Measurements from ENCODE around the gene PPFIA2.

DNA sequence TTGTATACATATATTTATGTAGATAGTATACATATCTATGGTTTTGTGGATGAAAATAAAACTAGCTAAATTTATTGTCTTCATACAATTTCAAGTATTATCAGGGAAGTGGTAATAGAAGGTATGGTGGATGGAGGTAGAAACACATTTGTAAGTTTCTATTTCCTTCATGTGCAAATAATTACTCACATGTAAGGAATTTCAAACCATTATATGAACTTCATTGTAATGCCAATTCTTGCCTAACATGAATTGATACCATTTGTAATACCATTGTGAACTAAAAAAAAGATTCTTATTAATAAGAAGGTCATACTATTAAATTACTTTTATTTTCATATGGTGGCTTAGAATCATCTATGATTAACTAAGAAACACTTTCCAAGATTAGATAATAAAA is 20.1 kb upstream of the PPFIA2 start:
- TF ChIP-seq, protein P1, sequence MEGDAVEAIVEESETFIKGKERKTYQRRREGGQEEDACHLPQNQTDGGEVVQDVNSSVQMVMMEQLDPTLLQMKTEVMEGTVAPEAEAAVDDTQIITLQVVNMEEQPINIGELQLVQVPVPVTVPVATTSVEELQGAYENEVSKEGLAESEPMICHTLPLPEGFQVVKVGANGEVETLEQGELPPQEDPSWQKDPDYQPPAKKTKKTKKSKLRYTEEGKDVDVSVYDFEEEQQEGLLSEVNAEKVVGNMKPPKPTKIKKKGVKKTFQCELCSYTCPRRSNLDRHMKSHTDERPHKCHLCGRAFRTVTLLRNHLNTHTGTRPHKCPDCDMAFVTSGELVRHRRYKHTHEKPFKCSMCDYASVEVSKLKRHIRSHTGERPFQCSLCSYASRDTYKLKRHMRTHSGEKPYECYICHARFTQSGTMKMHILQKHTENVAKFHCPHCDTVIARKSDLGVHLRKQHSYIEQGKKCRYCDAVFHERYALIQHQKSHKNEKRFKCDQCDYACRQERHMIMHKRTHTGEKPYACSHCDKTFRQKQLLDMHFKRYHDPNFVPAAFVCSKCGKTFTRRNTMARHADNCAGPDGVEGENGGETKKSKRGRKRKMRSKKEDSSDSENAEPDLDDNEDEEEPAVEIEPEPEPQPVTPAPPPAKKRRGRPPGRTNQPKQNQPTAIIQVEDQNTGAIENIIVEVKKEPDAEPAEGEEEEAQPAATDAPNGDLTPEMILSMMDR (optimal IDR thresholded peaks at IDR 0.05 in 1 of 3, IDR thresholded peaks at IDR 0.05 in 1 of 3, conservative IDR thresholded peaks at IDR 0.05 in 1 of 3; ENCODE audit: extremely low read depth in 1 of 3, insufficient read depth in 2 of 3, low read length in 3 of 3) = no peak
- no peak for TF ChIP-seq EZH2 (IDR thresholded peaks at IDR 0.05; ENCODE audit: low read length)
